HepG2 (cell line): ENCODE data around the gene SLC25A25. TPM values are rescaled to one million over a fixed set of nuclear protein-coding genes. Genes with fewer than 3 reads are reported as not detected.

Experiments
- AFF4 ChIP-seq: sonication (generic); formaldehyde crosslinking; IDR thresholded peaks from 2 replicates; pipeline ENCODE4 v1.4.0; 2020; ENCODE audit warnings: missing genetic modification reagents
- ATF7-NPFF ChIP-seq: sonication (generic); formaldehyde crosslinking; IDR thresholded peaks from 2 replicates; pipeline ENCODE4 v1.8.1; 2023; ENCODE audit warnings: mild to moderate bottlenecking, low read depth, missing genetic modification reagents, moderate library complexity
- DZIP1 ChIP-seq: sonication (generic); formaldehyde crosslinking; IDR thresholded peaks from 2 replicates; pipeline ENCODE4 v1.5.0; 2020; ENCODE audit warnings: mild to moderate bottlenecking, missing genetic modification reagents
- EP300 ChIP-seq, 3 experiments: sonication (generic) in 1 of 3; formaldehyde crosslinking in 1 of 3; IDR thresholded peaks; 2 replicates each; pipeline versions ENCODE4 v1.5.1 to v1.6.1; 2011 to 2020; ENCODE audit warnings: low read depth in 2 of 3, low read length in 2 of 3, borderline replicate concordance in 1 of 3, improper control_type of control experiment in 1 of 3, mild to moderate bottlenecking in 1 of 3, missing genetic modification reagents in 1 of 3, moderate library complexity in 1 of 3
- ESRRA ChIP-seq: sonication (generic); formaldehyde crosslinking; IDR thresholded peaks from 2 replicates; pipeline ENCODE4 v1.5.1; 2020; ENCODE audit warnings: mild to moderate bottlenecking, low read depth, missing genetic modification reagents
- FLYWCH1 ChIP-seq: sonication (generic); formaldehyde crosslinking; IDR thresholded peaks from 2 replicates; pipeline ENCODE4 v1.8.1; 2023; ENCODE audit warnings: mild to moderate bottlenecking, missing genetic modification reagents
- GPBP1L1 ChIP-seq: sonication (generic); formaldehyde crosslinking; IDR thresholded peaks from 2 replicates; pipeline ENCODE4 v1.5.0; 2020; ENCODE audit warnings: mild to moderate bottlenecking, missing genetic modification reagents
- REL ChIP-seq: sonication (generic); formaldehyde crosslinking; conservative IDR thresholded peaks from 2 replicates; pipeline ENCODE4 v1.8.0; 2022; ENCODE audit warnings: mild to moderate bottlenecking, missing genetic modification reagents, moderate library complexity
- ZNF75D ChIP-seq: sonication (generic); formaldehyde crosslinking; IDR thresholded peaks from 2 replicates; pipeline ENCODE4 v1.8.1; 2023; ENCODE audit warnings: missing genetic modification reagents, mild to moderate bottlenecking, borderline replicate concordance
- ZUFSP ChIP-seq: sonication (generic); formaldehyde crosslinking; IDR thresholded peaks from 2 replicates; pipeline ENCODE4 v1.9.0; 2021; ENCODE audit warnings: missing genetic modification reagents, mild to moderate bottlenecking, borderline replicate concordance
- polyA plus RNA-seq, 8 experiments: library from polyadenylated mRNA; depleted of rRNA in 3 of 8; stranded (reverse) in 7 of 8; unstranded in 1 of 8; fragments of >200 nt; fragmentation: Illumina TruSeq in 4 of 8; extraction: Trizol in 4 of 8; gene quantifications; 2 replicates each; pipeline versions ENCODE4 v1.2.1 to v1.2.3, GENCODE V29; 2011 to 2016; ENCODE audit warnings: low read depth in 4 of 8, missing spikeins in 1 of 8, mixed read lengths in 1 of 8; ENCODE audit not compliant: insufficient read depth in 1 of 8
- total RNA-seq, 5 experiments: library from RNA; depleted of rRNA; stranded (reverse); fragments of >200 nt; fragmentation: Illumina TruSeq; extraction: Trizol; gene quantifications; 2 replicates each; pipeline ENCODE4 v1.2.3, GENCODE V29; 2016; ENCODE audit warnings: low read depth in 1 of 5
- TF ChIP-seq, protein P1 (sequence below): sonication (generic); formaldehyde crosslinking; IDR thresholded peaks from 2 replicates; pipeline ENCODE4 v1.5.0; 2020; ENCODE audit warnings: mild to moderate bottlenecking, missing genetic modification reagents
- TF ChIP-seq, protein P2 (sequence below): IDR thresholded peaks from 2 replicates; pipeline ENCODE4 v1.6.1; 2016; ENCODE audit warnings: mild to moderate bottlenecking

Gene SLC25A25
- total and polyA plus RNA-seq, 2 of the 13 experiments (the other 11 are each of a cell fraction or from before 2014, with no cell fraction given): 10.5 to 24.8 TPM

- TF ChIP-seq EP300 (IDR thresholded peaks at IDR 0.05; ENCODE audit: low read depth in 2 of 2, low read length in 2 of 2): peak in 1 of 2 experiments; percentile 90; a peak in 2 of 4 replicates
- peak; percentile 90 for TF ChIP-seq EP300 (CRISPR knock-in tag; IDR thresholded peaks at IDR 0.05; ENCODE audit: borderline replicate concordance)
- TF ChIP-seq ATF7-NPFF (CRISPR knock-in tag): peak; percentile 50; the same call in 1 of the 2 replicates
- TF ChIP-seq GPBP1L1 (CRISPR knock-in tag): no peak
- TF ChIP-seq, protein P1, sequence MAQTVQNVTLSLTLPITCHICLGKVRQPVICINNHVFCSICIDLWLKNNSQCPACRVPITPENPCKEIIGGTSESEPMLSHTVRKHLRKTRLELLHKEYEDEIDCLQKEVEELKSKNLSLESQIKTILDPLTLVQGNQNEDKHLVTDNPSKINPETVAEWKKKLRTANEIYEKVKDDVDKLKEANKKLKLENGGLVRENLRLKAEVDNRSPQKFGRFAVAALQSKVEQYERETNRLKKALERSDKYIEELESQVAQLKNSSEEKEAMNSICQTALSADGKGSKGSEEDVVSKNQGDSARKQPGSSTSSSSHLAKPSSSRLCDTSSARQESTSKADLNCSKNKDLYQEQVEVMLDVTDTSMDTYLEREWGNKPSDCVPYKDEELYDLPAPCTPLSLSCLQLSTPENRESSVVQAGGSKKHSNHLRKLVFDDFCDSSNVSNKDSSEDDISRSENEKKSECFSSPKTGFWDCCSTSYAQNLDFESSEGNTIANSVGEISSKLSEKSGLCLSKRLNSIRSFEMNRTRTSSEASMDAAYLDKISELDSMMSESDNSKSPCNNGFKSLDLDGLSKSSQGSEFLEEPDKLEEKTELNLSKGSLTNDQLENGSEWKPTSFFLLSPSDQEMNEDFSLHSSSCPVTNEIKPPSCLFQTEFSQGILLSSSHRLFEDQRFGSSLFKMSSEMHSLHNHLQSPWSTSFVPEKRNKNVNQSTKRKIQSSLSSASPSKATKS: no peak
- no peak for TF ChIP-seq DZIP1 (CRISPR knock-in tag)
- TF ChIP-seq, protein P2, sequence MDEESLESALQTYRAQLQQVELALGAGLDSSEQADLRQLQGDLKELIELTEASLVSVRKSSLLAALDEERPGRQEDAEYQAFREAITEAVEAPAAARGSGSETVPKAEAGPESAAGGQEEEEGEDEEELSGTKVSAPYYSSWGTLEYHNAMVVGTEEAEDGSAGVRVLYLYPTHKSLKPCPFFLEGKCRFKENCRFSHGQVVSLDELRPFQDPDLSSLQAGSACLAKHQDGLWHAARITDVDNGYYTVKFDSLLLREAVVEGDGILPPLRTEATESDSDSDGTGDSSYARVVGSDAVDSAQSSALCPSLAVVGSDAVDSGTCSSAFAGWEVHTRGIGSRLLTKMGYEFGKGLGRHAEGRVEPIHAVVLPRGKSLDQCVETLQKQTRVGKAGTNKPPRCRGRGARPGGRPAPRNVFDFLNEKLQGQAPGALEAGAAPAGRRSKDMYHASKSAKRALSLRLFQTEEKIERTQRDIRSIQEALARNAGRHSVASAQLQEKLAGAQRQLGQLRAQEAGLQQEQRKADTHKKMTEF: peak; percentile 96
- TF ChIP-seq ZUFSP (CRISPR knock-in tag): no peak
- TF ChIP-seq AFF4 (CRISPR knock-in tag): 0 out of 2 replicates have a peak, but pooled peaks have one; percentile 40
- no peak for TF ChIP-seq ZNF75D (CRISPR knock-in tag)
- TF ChIP-seq ESRRA: peak; percentile 89
- TF ChIP-seq REL (CRISPR knock-in tag): no peak
- TF ChIP-seq FLYWCH1 (CRISPR knock-in tag): 0 out of 2 replicates have a peak, but pooled peaks have one; percentile 54
Observed at GRCh38 chr9:128115187-128116103, 47.4 kb downstream of the SLC25A25 start (continued).
